A673 (cell line): ENCODE data around the gene ABCB9. TPM values are rescaled to one million over a fixed set of nuclear protein-coding genes. Genes with fewer than 3 reads are reported as not detected.

Source experiments
- BruUV-seq: library from RNA; stranded (reverse); fragments of 400-500 nt; replicated peaks from 2 replicates; lab custom pipeline; 2021; lab: Mats Ljungman, UMichigan
- CTCF ChIA-PET: fragments of 300-600 bp; sonication (Branson Sonifier 250); formaldehyde crosslinking; loops from one replicate; lab custom pipeline; 2022; ENCODE audit warnings: antibody characterized with exemption; lab: Charles Lee
- POLR2A ChIA-PET: fragments of 300-600 bp; sonication (Branson Sonifier 250); formaldehyde crosslinking; loops from one replicate; lab custom pipeline; 2022; ENCODE audit warnings: antibody characterized with exemption; ENCODE audit not compliant: low non-redundant PET; lab: Charles Lee
- DNase-seq: peaks from one replicate; pipeline ENCODE4 v3.0.0-alpha.2; 2015; ENCODE audit warnings: low spot score
- H3K27ac ChIP-seq: fragments of 200-600 bp; sonication (generic); 2 replicates; pipeline ENCODE4 v1.5.1; 2016; ENCODE audit warnings: mixed run types, low read depth, mild to moderate bottlenecking, mixed read lengths, antibody characterized with exemption, low read length; ENCODE audit not compliant: poor library complexity, severe bottlenecking
- H3K27me3 ChIP-seq: fragments of 200-600 bp; sonication (generic); replicated peaks from 2 replicates; pipeline ENCODE4 v1.6.1; 2017; ENCODE audit warnings: mixed run types, low read depth, mild to moderate bottlenecking, mixed read lengths, antibody characterized with exemption, low read length; ENCODE audit not compliant: insufficient read depth, poor library complexity
- H3K36me3 ChIP-seq: fragments of 200-600 bp; sonication (generic); 2 replicates; pipeline ENCODE4 v1.6.1; 2016; ENCODE audit warnings: mixed run types, mild to moderate bottlenecking, mixed read lengths, antibody characterized with exemption, low read length; ENCODE audit not compliant: insufficient read depth, poor library complexity, severe bottlenecking
- H3K4me1 ChIP-seq: fragments of 200-600 bp; sonication (generic); 2 replicates; pipeline ENCODE4 v1.6.1; 2017; ENCODE audit warnings: mixed run types, mild to moderate bottlenecking, mixed read lengths, antibody characterized with exemption, low read length; ENCODE audit not compliant: insufficient read depth, poor library complexity, severe bottlenecking
- H3K4me3 ChIP-seq: fragments of 200-600 bp; sonication (generic); 2 replicates; pipeline ENCODE4 v1.5.1; 2016; ENCODE audit warnings: low read depth, mixed run types, mild to moderate bottlenecking, mixed read lengths, low read length; ENCODE audit not compliant: poor library complexity, severe bottlenecking
- H3K9me3 ChIP-seq: fragments of 200-600 bp; sonication (generic); 2 replicates; pipeline ENCODE4 v1.6.1; 2016; ENCODE audit warnings: mixed run types, low read depth, mild to moderate bottlenecking, mixed read lengths, antibody characterized with exemption, low read length; ENCODE audit not compliant: poor library complexity, severe bottlenecking
- CTCF ChIP-seq: fragments of 300-800, 200-600 bp; sonication (generic); conservative IDR thresholded peaks from 2 replicates; pipeline ENCODE4 v1.5.1; 2017; ENCODE audit warnings: low read depth, mild to moderate bottlenecking, antibody characterized with exemption, low read length, moderate library complexity, mixed read lengths
- EZH2 ChIP-seq: fragments of 200-600 bp; sonication (generic); IDR thresholded peaks from 2 replicates; pipeline ENCODE4 v1.6.1; 2017; ENCODE audit warnings: borderline replicate concordance, low read depth, mild to moderate bottlenecking, mixed read lengths, antibody characterized with exemption, low read length; ENCODE audit not compliant: poor library complexity, severe bottlenecking
- intact Hi-C: fragments of 100-400 bp; cut with micrococcal nuclease; formaldehyde crosslinking; loops from one replicate; pipeline ENCODE4 v1.10.0; 2022; ENCODE audit not compliant: unreplicated experiment
- total RNA-seq: library from RNA; stranded (reverse); gene quantifications from 2 replicates; pipeline ENCODE4 v1.2.3, GENCODE V29; 2021

Gene ABCB9
- total RNA-seq, 1 experiment from 2014 or later: 8.9 TPM

- ChIA-PET POLR2A (interaction anchor here (0.6 kb wide), 1 partner anchor 491 kb away, joined by 18 read pairs; no protein-coding TSS in a partner anchor), CTCF (no interaction called here)
- Histone ChIP-seq H3K27me3 (no peaks in the 10 kb centered on the region), H3K9me3 (no peaks in the 10 kb centered on the region), H3K27ac (no peak overlapping the region), H3K4me1 (peaks cover 12% of the 10 kb centered on the region), H3K36me3 (no peaks in the 10 kb centered on the region), H3K4me3 (peak overlapping the region; percentile 58)
- DNase-seq: no peak
- intact Hi-C loops: loop anchor here (5.0 kb wide), 1 partner anchor 267 kb away; the partner anchor contains the start of genes MPHOSPH9 and MTRFR
- BruUV-seq: no TSS peak
- no peak for TF ChIP-seq CTCF
Observed at GRCh38 chr12:122965321-122965751, 927 bp downstream of the ABCB9 start.

- Histone ChIP-seq H3K9me3 (no peaks in the 10 kb centered on the region), H3K27ac (no peak overlapping the region), H3K4me1 (peaks cover 12% of the 10 kb centered on the region), H3K27me3 (no peaks in the 10 kb centered on the region), H3K4me3 (peak overlapping the region; percentile 58), H3K36me3 (peaks cover 6% of the 10 kb centered on the region)
- no TSS peak for BruUV-seq
- intact Hi-C loops: loop anchor here (5.0 kb wide), 1 partner anchor 268 kb away; the partner anchor contains the start of genes MPHOSPH9 and MTRFR
- TF ChIP-seq CTCF: no peak
- no peak for TF ChIP-seq EZH2
- DNase-seq: no peak
- CTCF ChIA-PET: no interaction called here
- POLR2A ChIA-PET: interaction anchor here (0.6 kb wide), 1 partner anchor 492 kb away, joined by 18 read pairs; no protein-coding TSS in a partner anchor
Observed at GRCh38 chr12:122964439-122965257, 1.6 kb downstream of the ABCB9 start.

GRCh38 chr12:122963941-122964265 is 2.4 kb downstream of the ABCB9 start:
- no peaks in the 10 kb centered on the region for H3K27me3 ChIP-seq
- H3K4me3 ChIP-seq: no peak overlapping the region
- intact Hi-C loops: no loop called here
- DNase-seq: no peak
- peaks cover 9% of the 10 kb centered on the region for H3K36me3 ChIP-seq
- CTCF ChIA-PET: no interaction called here
- POLR2A ChIA-PET: no interaction called here
- TF ChIP-seq CTCF (no peak), EZH2 (no peak)
- BruUV-seq: no TSS peak
- H3K9me3 ChIP-seq: no peaks in the 10 kb centered on the region
- peaks cover 12% of the 10 kb centered on the region for H3K4me1 ChIP-seq
- H3K27ac ChIP-seq: no peak overlapping the region
